GM12878 (cell line): ENCODE data around the gene PGLYRP3.

Experiments used
- ASH2L ChIP-seq: fragments of 300-600, 200-600 bp; sonication (generic); IDR thresholded peaks from 2 replicates; pipeline ENCODE4 v1.6.1; 2017; ENCODE audit warnings: low read depth, mild to moderate bottlenecking, borderline replicate concordance
- CBX3 ChIP-seq: fragments of 200-600 bp; sonication (generic); IDR thresholded peaks from 2 replicates; pipeline ENCODE4 v1.6.1; 2016; ENCODE audit warnings: low read depth, borderline replicate concordance
- EZH2 ChIP-seq: IDR thresholded peaks from 2 replicates; pipeline ENCODE4 v1.6.1; 2012; ENCODE audit warnings: low read depth, mild to moderate bottlenecking, control low read depth, inconsistent platforms, low read length, borderline replicate concordance; ENCODE audit not compliant: control insufficient read depth
- MXI1 ChIP-seq: fragments of 150-350 bp; IDR thresholded peaks from 2 replicates; pipeline ENCODE4 v1.6.1; 2011; ENCODE audit warnings: low read depth, mild to moderate bottlenecking, inconsistent platforms, low read length, improper control_type of control experiment
- POLR2AphosphoS5 ChIP-seq: IDR thresholded peaks from 2 replicates; pipeline ENCODE4 v1.6.1; 2011; ENCODE audit warnings: mild to moderate bottlenecking, low read length, inconsistent platforms
- SIN3A ChIP-seq: IDR thresholded peaks from 2 replicates; pipeline ENCODE4 v1.6.1; 2012; ENCODE audit warnings: low read depth, low read length, improper control_type of control experiment
- TARDBP ChIP-seq: IDR thresholded peaks from 2 replicates; pipeline ENCODE4 v1.6.1; 2016; ENCODE audit warnings: borderline replicate concordance
- YY1 ChIP-seq: IDR thresholded peaks from 2 replicates; pipeline ENCODE4 v1.6.1; 2011; ENCODE audit warnings: low read depth, mild to moderate bottlenecking, low read length
- ZNF24 ChIP-seq: fragments of 450-650 bp; IDR thresholded peaks from 2 replicates; pipeline ENCODE4 v1.6.1; 2017; ENCODE audit warnings: antibody characterized with exemption, mild to moderate bottlenecking
- ZSCAN29 ChIP-seq: fragments of 450-650 bp; IDR thresholded peaks from 2 replicates; pipeline ENCODE4 v1.6.1; 2017; ENCODE audit warnings: mild to moderate bottlenecking, moderate library complexity
- TF ChIP-seq, protein P1 (sequence below), 3 experiments: IDR thresholded peaks in 2 of 3; conservative IDR thresholded peaks in 1 of 3; 2 replicates each; pipeline ENCODE4 v1.5.1; 2011; ENCODE audit warnings: low read depth in 3 of 3, low read length in 3 of 3, mild to moderate bottlenecking in 3 of 3, control low read depth in 2 of 3, moderate library complexity in 2 of 3, inconsistent platforms in 1 of 3, mixed read lengths in 1 of 3; ENCODE audit not compliant: control insufficient read depth in 2 of 3, insufficient read depth in 1 of 3; ENCODE audit errors: extremely low read depth in 1 of 3
- TF ChIP-seq, protein P2 (sequence below): fragments of 150-350 bp; IDR thresholded peaks from 2 replicates; pipeline ENCODE4 v1.6.1; 2016; ENCODE audit warnings: low read depth, low read length
- TF ChIP-seq, protein P3 (sequence below): fragments of 450-650 bp; IDR thresholded peaks from 2 replicates; pipeline ENCODE4 v1.6.1; 2016; ENCODE audit warnings: mild to moderate bottlenecking, moderate library complexity, borderline replicate concordance

GRCh38 chr1:153305682-153306081 is 7.1 kb downstream of the PGLYRP3 start:
- TF ChIP-seq EZH2 = no peak
- TF ChIP-seq YY1 = no peak
- no peak for TF ChIP-seq MXI1
- no peak for TF ChIP-seq ASH2L
- TF ChIP-seq, protein P1, sequence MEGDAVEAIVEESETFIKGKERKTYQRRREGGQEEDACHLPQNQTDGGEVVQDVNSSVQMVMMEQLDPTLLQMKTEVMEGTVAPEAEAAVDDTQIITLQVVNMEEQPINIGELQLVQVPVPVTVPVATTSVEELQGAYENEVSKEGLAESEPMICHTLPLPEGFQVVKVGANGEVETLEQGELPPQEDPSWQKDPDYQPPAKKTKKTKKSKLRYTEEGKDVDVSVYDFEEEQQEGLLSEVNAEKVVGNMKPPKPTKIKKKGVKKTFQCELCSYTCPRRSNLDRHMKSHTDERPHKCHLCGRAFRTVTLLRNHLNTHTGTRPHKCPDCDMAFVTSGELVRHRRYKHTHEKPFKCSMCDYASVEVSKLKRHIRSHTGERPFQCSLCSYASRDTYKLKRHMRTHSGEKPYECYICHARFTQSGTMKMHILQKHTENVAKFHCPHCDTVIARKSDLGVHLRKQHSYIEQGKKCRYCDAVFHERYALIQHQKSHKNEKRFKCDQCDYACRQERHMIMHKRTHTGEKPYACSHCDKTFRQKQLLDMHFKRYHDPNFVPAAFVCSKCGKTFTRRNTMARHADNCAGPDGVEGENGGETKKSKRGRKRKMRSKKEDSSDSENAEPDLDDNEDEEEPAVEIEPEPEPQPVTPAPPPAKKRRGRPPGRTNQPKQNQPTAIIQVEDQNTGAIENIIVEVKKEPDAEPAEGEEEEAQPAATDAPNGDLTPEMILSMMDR (IDR thresholded peaks at IDR 0.05 in 2 of 3, conservative IDR thresholded peaks at IDR 0.05 in 1 of 3; ENCODE audit: control insufficient read depth in 2 of 3, extremely low read depth in 1 of 3, insufficient read depth in 1 of 3, low read depth in 3 of 3, low read length in 3 of 3) = no peak
- no peak for TF ChIP-seq ZNF24
- no peak for TF ChIP-seq ZSCAN29
- TF ChIP-seq POLR2AphosphoS5 = no peak
- TF ChIP-seq CBX3 = no peak
- TF ChIP-seq, protein P2, sequence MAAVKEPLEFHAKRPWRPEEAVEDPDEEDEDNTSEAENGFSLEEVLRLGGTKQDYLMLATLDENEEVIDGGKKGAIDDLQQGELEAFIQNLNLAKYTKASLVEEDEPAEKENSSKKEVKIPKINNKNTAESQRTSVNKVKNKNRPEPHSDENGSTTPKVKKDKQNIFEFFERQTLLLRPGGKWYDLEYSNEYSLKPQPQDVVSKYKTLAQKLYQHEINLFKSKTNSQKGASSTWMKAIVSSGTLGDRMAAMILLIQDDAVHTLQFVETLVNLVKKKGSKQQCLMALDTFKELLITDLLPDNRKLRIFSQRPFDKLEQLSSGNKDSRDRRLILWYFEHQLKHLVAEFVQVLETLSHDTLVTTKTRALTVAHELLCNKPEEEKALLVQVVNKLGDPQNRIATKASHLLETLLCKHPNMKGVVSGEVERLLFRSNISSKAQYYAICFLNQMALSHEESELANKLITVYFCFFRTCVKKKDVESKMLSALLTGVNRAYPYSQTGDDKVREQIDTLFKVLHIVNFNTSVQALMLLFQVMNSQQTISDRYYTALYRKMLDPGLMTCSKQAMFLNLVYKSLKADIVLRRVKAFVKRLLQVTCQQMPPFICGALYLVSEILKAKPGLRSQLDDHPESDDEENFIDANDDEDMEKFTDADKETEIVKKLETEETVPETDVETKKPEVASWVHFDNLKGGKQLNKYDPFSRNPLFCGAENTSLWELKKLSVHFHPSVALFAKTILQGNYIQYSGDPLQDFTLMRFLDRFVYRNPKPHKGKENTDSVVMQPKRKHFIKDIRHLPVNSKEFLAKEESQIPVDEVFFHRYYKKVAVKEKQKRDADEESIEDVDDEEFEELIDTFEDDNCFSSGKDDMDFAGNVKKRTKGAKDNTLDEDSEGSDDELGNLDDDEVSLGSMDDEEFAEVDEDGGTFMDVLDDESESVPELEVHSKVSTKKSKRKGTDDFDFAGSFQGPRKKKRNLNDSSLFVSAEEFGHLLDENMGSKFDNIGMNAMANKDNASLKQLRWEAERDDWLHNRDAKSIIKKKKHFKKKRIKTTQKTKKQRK = no peak
- TF ChIP-seq TARDBP = no peak
- TF ChIP-seq SIN3A = no peak
- TF ChIP-seq, protein P3, sequence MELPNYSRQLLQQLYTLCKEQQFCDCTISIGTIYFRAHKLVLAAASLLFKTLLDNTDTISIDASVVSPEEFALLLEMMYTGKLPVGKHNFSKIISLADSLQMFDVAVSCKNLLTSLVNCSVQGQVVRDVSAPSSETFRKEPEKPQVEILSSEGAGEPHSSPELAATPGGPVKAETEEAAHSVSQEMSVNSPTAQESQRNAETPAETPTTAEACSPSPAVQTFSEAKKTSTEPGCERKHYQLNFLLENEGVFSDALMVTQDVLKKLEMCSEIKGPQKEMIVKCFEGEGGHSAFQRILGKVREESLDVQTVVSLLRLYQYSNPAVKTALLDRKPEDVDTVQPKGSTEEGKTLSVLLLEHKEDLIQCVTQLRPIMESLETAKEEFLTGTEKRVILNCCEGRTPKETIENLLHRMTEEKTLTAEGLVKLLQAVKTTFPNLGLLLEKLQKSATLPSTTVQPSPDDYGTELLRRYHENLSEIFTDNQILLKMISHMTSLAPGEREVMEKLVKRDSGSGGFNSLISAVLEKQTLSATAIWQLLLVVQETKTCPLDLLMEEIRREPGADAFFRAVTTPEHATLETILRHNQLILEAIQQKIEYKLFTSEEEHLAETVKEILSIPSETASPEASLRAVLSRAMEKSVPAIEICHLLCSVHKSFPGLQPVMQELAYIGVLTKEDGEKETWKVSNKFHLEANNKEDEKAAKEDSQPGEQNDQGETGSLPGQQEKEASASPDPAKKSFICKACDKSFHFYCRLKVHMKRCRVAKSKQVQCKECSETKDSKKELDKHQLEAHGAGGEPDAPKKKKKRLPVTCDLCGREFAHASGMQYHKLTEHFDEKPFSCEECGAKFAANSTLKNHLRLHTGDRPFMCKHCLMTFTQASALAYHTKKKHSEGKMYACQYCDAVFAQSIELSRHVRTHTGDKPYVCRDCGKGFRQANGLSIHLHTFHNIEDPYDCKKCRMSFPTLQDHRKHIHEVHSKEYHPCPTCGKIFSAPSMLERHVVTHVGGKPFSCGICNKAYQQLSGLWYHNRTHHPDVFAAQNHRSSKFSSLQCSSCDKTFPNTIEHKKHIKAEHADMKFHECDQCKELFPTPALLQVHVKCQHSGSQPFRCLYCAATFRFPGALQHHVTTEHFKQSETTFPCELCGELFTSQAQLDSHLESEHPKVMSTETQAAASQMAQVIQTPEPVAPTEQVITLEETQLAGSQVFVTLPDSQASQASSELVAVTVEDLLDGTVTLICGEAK = no peak
